Peyer's patch (tissue), 4 donors: ENCODE measurements around the gene PDGFC.

Experiments
- CTCF ChIP-seq, 6 experiments: fragments of 450-650 bp in 4 of 6; fragments of 200-600 bp in 2 of 6; sonication (generic) in 1 of 6; IDR thresholded peaks; one replicate each; pipeline ENCODE4 v1.5.1; 2017 to 2019; ENCODE audit warnings: antibody characterized with exemption in 6 of 6, mild to moderate bottlenecking in 3 of 6, moderate library complexity in 1 of 6
- POLR2A ChIP-seq, 2 donors: fragments of 450-650 bp; IDR thresholded peaks; one replicate each; pipeline ENCODE4 v1.5.1; 2017; ENCODE audit warnings: antibody characterized with exemption in 2 of 2, mild to moderate bottlenecking in 2 of 2, moderate library complexity in 2 of 2

- no peak for TF ChIP-seq POLR2A (IDR thresholded peaks at IDR 0.05)
- no peak for TF ChIP-seq CTCF (IDR thresholded peaks at IDR 0.05)
These were observed 77.4 kb downstream of the PDGFC start for GRCh38 chr4:156894234-156894633.
